ENCODE measurements around the gene NME8. TPM values are rescaled to one million over a fixed set of nuclear protein-coding genes. Genes with fewer than 3 reads are reported as not detected.
A peak's percentile ranks its signal among the peaks of the same experiment; 100 is the strongest.
"Not testable (repeated sequence)": the region's sequence is repeated elsewhere in the genome, so short reads cannot be mapped to it uniquely, and the experiment has no call there.

The NME8 gene, protein sequence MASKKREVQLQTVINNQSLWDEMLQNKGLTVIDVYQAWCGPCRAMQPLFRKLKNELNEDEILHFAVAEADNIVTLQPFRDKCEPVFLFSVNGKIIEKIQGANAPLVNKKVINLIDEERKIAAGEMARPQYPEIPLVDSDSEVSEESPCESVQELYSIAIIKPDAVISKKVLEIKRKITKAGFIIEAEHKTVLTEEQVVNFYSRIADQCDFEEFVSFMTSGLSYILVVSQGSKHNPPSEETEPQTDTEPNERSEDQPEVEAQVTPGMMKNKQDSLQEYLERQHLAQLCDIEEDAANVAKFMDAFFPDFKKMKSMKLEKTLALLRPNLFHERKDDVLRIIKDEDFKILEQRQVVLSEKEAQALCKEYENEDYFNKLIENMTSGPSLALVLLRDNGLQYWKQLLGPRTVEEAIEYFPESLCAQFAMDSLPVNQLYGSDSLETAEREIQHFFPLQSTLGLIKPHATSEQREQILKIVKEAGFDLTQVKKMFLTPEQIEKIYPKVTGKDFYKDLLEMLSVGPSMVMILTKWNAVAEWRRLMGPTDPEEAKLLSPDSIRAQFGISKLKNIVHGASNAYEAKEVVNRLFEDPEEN
- not detected for total RNA-seq

DNA sequence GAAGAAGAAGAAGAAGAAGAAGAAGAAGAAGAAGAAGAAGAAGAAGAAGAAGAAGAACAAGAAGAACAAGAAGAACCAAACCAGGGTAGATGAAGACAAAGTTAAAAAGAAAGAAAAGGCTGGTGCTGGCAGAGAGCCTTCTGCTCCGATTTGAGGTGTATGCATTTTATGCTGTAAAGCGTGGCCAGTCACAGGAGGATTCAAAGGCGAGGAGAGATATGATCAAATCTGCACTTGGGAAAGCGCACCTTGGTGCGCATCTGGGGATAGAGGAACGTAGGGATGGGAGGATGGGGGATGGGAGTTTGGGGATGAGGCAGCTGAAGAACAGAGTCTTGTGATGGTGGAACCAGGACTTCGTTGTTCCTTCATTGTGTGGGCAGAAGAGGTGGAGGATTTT lies at the start of gene NME8:
TSS of gene NME8 (plus strand) at position 301 of the 400 bp plus-strand sequence. CDS start 1,670 bp downstream, outside the sequence.
- no peak for ATAC-seq
- H3K36me3 Mint-ChIP-seq, result no peaks in the 10 kb centered on the region
- no peak within 1 kb of the TSS for H3K27ac Mint-ChIP-seq
- no peaks in the 10 kb centered on the region for H3K9me3 Mint-ChIP-seq
- peaks cover 0 to 3% of the 10 kb centered on the region in 2 donors for H3K4me1 Mint-ChIP-seq (ENCODE audit: low read depth in 2 of 2)
- no peak for DNase-seq (ENCODE audit: low spot score)
- peaks cover 2 to 12% of the 10 kb centered on the region in 2 donors for H3K27me3 Mint-ChIP-seq
- H3K4me3 Mint-ChIP-seq, result no peak within 1 kb of the TSS

DNA sequence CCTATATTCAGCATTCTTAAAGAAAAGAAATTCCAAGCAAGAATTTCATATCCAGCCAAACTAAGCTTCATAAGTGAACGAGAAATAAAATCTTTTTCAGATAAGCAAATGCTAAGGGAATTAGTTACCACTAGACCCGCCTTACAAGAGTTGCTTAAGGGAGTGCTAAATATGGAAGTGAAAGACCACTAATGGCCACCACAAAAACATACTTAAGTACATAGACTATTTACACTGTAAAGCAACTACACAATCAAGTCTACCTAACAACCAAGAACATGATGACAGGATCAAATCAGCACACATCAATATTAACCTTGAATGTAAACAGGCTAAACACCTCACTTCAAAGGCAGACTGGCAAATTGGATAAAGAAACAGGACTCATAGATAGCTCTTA lies 42.2 kb upstream of the NME8 start:
- Mint-ChIP-seq H3K36me3 (peaks cover 16% of the 10 kb centered on the region), H3K4me3 (no peak overlapping the region), H3K27me3 (peaks cover 0 to 7% of the 10 kb centered on the region in 2 donors), H3K27ac (no peak overlapping the region), H3K9me3 (peaks cover 6% of the 10 kb centered on the region), H3K4me1 (ENCODE audit: low read depth in 2 of 2) (peaks cover 0 to under 1% of the 10 kb centered on the region in 2 donors)
- no peak for DNase-seq (ENCODE audit: low spot score)
- no peak for ATAC-seq

DNA sequence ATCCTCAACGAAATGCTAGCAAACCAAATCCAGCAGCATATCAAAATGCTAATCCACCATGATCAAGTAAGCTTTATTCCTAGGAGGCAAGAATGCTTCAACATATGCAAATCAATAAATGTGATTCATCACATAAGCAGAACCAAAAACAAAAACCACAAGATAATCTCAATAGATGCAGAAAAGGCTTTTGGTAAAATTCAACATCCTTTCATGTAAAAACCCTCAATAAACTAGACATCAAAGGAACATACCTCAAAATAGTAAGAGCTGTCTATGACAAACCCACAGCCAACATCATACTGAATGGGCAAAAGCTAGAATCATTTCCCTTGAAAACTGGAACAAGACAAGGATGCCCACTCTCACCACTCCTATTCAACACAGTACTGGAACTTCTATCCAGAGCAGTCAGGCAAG lies 36.2 kb upstream of the NME8 start:
- H3K27me3 Mint-ChIP-seq; H3K4me3 Mint-ChIP-seq; DNase-seq (ENCODE audit: low spot score); H3K36me3 Mint-ChIP-seq; H3K9me3 Mint-ChIP-seq; ATAC-seq: not testable (repeated sequence)
- Mint-ChIP-seq H3K27ac (peak overlapping the region in 1 of 2 donors; percentile 1), H3K4me1 (ENCODE audit: low read depth in 2 of 2) (peaks cover 22 to 27% of the 10 kb centered on the region in 2 donors)

DNA sequence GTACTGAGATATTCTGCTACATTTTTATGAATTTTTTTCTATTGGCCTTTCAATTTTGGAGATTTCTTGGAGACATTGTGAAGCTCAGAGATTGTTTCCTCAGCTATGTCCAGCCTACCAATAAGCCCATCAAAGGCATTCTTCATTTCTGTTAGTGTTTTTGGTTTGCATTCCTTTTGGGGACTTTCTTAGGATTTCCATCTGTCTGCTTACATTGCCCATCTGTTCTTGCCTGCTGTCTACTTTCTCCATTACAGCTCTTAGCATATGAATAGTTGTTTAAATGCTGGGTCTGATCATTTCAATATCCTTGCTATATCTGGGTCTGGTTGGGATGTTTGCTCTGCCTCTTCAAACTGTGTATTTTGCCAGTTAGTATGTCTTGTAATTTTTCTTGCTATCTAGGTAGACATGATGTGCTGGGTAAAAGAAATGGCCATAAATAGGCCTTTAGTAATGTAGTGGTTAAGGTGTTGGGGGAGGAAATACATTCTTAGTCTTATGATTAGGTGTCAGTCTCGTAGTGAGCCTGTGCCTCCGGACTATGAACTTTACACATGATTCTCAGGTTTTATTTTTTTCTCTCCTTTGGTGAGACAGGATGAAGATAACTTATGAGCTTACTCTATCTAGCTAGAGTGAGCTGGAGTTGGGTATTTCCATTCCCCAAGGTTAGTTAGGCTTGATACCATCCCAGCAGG lies 32.6 kb upstream of the NME8 start:
- H3K27ac Mint-ChIP-seq, result peak overlapping the region; percentile 1 to 69
- no peak for DNase-seq (ENCODE audit: low spot score)
- peak; percentile 73 to 75 for ATAC-seq

DNA sequence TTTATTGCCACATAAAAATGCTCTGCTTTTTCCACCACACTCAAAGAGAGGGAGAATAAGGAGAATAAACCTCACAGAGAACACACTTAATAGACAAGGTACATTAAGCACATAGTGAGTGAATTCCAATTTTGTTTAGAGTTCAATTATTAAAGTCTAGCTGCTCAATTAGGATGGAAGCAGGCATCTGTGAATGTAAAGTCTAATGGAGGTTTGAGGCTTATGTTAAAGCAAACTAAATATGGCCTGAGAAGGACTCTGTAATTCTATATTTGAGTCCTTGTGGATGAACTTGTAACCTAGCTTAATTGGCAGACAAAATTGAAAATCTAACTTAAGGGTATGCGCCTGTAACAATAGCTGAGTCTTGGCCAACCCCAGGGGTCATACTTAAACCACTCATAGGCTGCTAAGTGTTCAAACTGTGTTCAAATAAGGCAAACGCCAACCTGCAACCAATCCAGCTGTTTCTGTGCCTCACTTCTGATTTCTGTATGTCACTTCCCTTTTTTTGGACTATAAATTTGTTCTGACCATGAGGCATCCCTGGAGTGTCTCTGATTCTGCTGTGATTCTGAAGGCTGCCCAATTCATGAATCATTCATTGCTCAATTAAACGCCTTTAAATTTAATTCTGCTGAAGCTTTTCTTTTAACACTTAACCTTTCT lies 31.3 kb upstream of the NME8 start:
- Mint-ChIP-seq H3K36me3 (no peaks in the 10 kb centered on the region), H3K27ac (peak overlapping the region; percentile 1 to 69), H3K27me3 (no peaks in the 10 kb centered on the region), H3K4me3 (no peak overlapping the region), H3K4me1 (ENCODE audit: low read depth in 2 of 2) (peaks cover 18 to 20% of the 10 kb centered on the region in 2 donors), H3K9me3 (no peaks in the 10 kb centered on the region)
- DNase-seq (ENCODE audit: low spot score) (no peak), ATAC-seq (no peak)

More for the DNA sequence above, 32.6 kb upstream of the NME8 start:
- Mint-ChIP-seq H3K36me3 (no peaks in the 10 kb centered on the region), H3K9me3 (no peaks in the 10 kb centered on the region), H3K4me1 (ENCODE audit: low read depth in 2 of 2) (peaks cover 27% of the 10 kb centered on the region in 2 donors), H3K27me3 (no peaks in the 10 kb centered on the region), H3K4me3 (no peak overlapping the region)

DNA sequence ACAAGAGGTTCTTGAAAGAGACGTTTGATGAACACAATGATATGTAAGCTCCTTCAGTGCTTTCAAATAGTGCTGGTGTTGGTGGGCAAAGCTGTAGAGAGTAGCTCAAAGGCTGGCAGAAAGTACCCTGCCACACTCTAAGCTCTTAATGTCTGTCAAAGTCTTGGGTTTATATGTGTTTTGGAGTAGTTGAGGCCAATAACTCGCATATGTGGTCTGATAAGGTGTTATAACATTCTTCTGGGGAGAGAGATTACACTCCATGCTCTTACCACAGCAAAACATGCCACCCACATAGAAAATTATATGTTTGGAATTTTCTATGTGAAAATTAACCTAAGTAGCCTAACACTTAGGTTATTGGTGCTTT lies 30.8 kb upstream of the NME8 start:
- Mint-ChIP-seq H3K27me3 (no peaks in the 10 kb centered on the region), H3K9me3 (no peaks in the 10 kb centered on the region), H3K27ac (no peak overlapping the region), H3K4me1 (ENCODE audit: low read depth in 2 of 2) (peaks cover 13 to 17% of the 10 kb centered on the region in 2 donors), H3K36me3 (no peaks in the 10 kb centered on the region), H3K4me3 (no peak overlapping the region)
- DNase-seq (ENCODE audit: low spot score) (no peak), ATAC-seq (no peak)

DNA sequence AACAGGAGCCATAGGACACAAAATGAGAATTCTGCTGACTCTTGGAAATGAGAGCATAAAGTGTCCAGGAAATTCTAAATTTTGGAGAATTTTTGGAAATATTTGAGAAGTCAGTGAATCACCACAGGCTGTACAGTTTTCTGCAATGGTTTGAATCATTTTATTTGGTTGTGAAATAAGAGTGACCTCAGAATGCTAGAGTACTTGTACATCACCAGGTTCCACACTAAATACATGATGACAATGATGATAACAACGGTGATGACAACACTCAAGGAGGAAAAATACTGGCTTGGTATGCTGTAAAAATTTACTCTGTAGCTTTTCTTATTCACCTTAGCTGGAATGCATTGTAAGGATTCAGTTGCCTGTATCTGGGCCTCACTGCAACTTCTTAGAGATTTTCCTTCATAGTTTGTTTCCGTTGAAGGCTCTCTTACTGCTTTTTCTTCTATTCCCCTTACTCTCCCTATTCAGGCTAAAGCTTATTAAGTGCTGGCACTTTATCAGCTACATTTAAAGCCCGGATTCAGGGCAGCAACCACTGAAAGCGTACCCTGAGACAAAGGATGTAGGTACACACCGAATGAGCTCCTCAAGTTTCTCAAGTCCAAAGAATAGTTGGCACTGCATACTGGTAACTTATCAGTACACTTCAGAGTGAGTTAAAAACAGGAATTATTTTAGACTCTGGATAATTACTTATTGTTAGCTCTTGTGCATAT lies 30.2 kb upstream of the NME8 start:
- Mint-ChIP-seq H3K4me3 (no peak overlapping the region), H3K27me3 (no peaks in the 10 kb centered on the region), H3K27ac (no peak overlapping the region), H3K9me3 (no peaks in the 10 kb centered on the region), H3K4me1 (ENCODE audit: low read depth in 2 of 2) (peaks cover 12 to 17% of the 10 kb centered on the region in 2 donors), H3K36me3 (no peaks in the 10 kb centered on the region)
- ATAC-seq (no peak), DNase-seq (ENCODE audit: low spot score) (no peak)

DNA sequence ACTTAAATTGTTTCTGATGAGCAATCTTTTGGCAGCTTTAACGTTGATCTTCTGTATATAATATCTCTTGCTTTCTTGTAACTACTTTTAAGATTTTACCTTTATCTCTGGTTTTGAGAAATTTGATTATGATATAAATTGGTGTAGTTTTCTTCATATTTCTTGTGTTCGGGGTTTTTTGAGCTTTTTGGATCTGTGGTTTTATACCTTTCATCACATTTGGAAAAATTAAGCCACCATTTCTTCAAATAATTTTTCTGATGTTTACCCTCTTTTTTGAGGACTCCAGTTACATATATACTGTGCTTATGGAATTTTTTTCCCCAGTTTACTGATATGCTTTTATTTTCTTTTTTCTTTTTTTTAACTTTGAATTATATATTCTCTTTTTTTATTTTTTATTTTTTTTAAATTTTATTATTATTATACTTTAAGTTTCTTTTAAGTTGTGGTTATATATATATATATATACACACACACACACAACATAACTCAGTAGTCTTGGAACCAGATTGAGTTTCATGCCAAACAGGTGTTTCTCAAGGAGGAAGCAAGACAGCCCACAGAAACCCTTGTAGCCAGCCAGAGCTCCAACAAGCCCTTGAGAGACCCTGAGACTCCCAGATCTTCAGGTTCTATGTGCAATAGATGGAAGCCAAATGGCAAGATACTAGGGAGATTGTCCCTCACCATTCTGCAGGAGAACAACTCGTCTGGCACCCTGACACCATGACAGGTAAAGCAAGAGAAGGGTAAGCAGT lies 27.5 kb upstream of the NME8 start:
- ATAC-seq (no peak), DNase-seq (ENCODE audit: low spot score) (no peak)
- Mint-ChIP-seq H3K27ac (no peak overlapping the region), H3K36me3 (no peaks in the 10 kb centered on the region), H3K9me3 (no peaks in the 10 kb centered on the region), H3K4me1 (ENCODE audit: low read depth in 2 of 2) (peaks cover 24 to 29% of the 10 kb centered on the region in 2 donors), H3K4me3 (no peak overlapping the region), H3K27me3 (no peaks in the 10 kb centered on the region)

DNA sequence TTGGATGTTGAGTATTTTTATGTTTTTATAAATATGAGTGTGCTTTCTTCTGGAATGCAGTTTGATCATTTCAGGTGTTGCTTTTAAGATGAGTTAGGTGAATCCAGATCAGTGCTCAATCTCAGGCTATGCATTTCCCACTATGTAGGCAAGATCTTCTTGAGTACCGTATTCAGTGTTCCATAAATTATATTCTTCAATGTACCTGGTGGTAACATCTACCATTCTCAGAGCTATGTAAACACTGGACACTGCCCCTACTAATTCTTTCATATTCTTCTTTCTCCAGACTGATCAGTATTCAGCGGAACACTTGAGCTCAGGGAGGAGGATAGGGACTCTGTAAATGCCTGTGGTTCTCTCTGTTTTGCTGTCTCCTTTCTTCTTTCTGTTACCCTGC lies 25.5 kb upstream of the NME8 start:
- H3K27ac Mint-ChIP-seq, result no peak overlapping the region
- no peaks in the 10 kb centered on the region for H3K36me3 Mint-ChIP-seq
- no peak overlapping the region for H3K4me3 Mint-ChIP-seq
- H3K27me3 Mint-ChIP-seq, result no peaks in the 10 kb centered on the region
- no peak for ATAC-seq
- DNase-seq (ENCODE audit: low spot score), result no peak
- peaks cover 22 to 24% of the 10 kb centered on the region in 2 donors for H3K4me1 Mint-ChIP-seq (ENCODE audit: low read depth in 2 of 2)
- H3K9me3 Mint-ChIP-seq, result no peaks in the 10 kb centered on the region

DNA sequence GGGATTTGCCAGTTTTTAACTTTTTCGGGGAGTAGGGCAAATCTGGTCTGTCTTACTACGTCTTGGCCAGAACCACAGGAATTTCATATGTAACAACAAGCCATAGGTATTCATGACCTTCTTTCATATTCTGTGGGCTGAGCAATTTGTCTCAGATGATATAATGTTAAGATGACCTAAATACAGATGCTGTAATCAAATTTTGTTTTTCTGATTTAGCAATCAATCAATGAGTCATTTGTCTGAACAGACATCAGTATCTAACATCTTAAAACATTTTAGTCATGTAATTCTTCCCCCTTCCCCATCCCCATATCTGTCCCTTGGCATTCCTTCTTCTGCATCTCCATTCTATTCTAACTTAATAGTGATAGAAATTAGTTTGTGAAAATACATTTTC lies 24.8 kb upstream of the NME8 start:
- DNase-seq (ENCODE audit: low spot score) (no peak), ATAC-seq (no peak)
- H3K4me1 Mint-ChIP-seq (ENCODE audit: low read depth in 2 of 2), result peaks cover 22 to 24% of the 10 kb centered on the region in 2 donors
- H3K9me3 Mint-ChIP-seq, result no peaks in the 10 kb centered on the region
- H3K4me3 Mint-ChIP-seq, result no peak overlapping the region
- H3K27me3 Mint-ChIP-seq, result no peaks in the 10 kb centered on the region
- H3K27ac Mint-ChIP-seq, result no peak overlapping the region
- no peaks in the 10 kb centered on the region for H3K36me3 Mint-ChIP-seq

DNA sequence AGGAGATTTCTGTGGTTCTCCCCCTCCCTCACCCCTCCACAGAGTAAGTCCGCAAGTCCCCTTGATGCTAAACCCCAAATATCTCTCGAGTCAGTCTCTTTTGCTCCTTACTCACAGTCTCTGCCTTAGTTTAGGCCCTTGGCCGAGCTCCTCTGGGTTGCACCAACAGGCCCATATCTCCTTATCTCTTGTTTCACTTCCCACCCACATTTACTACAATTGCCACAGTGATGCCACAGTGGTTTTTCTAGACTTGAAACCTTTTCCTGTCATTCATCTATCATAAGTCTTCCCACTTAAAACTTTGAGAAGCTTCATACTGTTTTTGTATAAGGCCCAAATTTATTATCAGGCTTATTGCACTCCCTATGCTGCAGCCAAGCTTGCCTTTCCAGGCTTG lies 23.4 kb upstream of the NME8 start:
- H3K4me1 Mint-ChIP-seq (ENCODE audit: low read depth in 2 of 2), result peaks cover 24 to 25% of the 10 kb centered on the region in 2 donors
- no peaks in the 10 kb centered on the region for H3K9me3 Mint-ChIP-seq
- peak in 1 of 2 donors; percentile 73 for ATAC-seq
- H3K36me3 Mint-ChIP-seq, result no peaks in the 10 kb centered on the region
- DNase-seq (ENCODE audit: low spot score), result no peak
- H3K27ac Mint-ChIP-seq, result peak overlapping the region in 1 of 2 donors; percentile 29
- no peaks in the 10 kb centered on the region for H3K27me3 Mint-ChIP-seq
- H3K4me3 Mint-ChIP-seq, result peak overlapping the region; percentile 3

DNA sequence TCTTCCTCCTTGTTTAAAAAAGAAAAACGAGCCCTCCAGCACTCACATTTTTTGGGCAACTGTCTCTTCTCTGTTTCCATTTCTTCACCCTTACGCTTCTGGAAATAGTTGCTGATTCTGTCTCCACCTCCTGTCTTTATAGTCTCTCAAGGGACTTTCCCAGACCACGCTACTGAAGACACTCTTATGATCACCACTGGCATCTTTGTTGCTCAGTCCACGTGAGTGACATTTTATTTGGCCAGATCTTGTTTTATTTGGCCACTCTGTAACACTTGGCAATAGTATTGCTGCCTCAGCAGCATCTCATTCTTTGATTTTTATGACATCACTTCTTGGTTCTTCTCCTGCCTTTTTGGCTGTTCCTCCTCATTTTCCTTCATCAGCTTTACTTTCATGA lies 21.6 kb upstream of the NME8 start:
- Mint-ChIP-seq H3K27me3 (no peaks in the 10 kb centered on the region), H3K9me3 (no peaks in the 10 kb centered on the region), H3K4me1 (ENCODE audit: low read depth in 2 of 2) (peaks cover 24 to 26% of the 10 kb centered on the region in 2 donors), H3K4me3 (peak overlapping the region; percentile 39), H3K36me3 (no peaks in the 10 kb centered on the region), H3K27ac (peak overlapping the region; percentile 2 to 3)
- peak; percentile 53 to 63 for ATAC-seq
- no peak for DNase-seq (ENCODE audit: low spot score)

Data from natural killer cell treated with Interleukin-12 subunit alpha and Interleukin-12 subunit beta and Interleukin-15 and Interleukin-18, amount 100 ng/mL, for 72 hours (primary cell).